CD4-positive, alpha-beta T cell (primary cell): ENCODE results near the gene KMT2C. TPM values are rescaled to one million over a fixed set of nuclear protein-coding genes. Genes with fewer than 3 reads are reported as not detected.

Experiments used
- ATAC-seq: fragments of 200-7000 bp; cut with Tn5 transposase; one replicate; pipeline ENCODE4 v1.10.0; 2022; ENCODE audit warnings: mild to moderate bottlenecking; ENCODE audit not compliant: poor library complexity
- CTCF ChIA-PET: fragments of 350-600 bp; sonication (Branson Sonifier 250); formaldehyde crosslinking; loops from one replicate; lab custom pipeline; 2021; ENCODE audit warnings: antibody characterized with exemption, inconsistent platforms; lab: Charles Lee
- POLR2A ChIA-PET: fragments of 350-600 bp; sonication (Branson Sonifier 250); formaldehyde crosslinking; loops from one replicate; lab custom pipeline; 2021; ENCODE audit warnings: antibody characterized with exemption, inconsistent platforms; lab: Charles Lee
- DNase-seq, 14 experiments: peaks; one replicate each; pipeline ENCODE4 v3.0.0-alpha.2; 2013 to 2020; ENCODE audit warnings: mixed read lengths in 2 of 14
- H3K27ac ChIP-seq, 2 donors: one replicate each; pipeline versions ENCODE4 v1.5.1 to v1.7.0; 2013; ENCODE audit warnings: low read length in 2 of 2, low read depth in 1 of 2, mild to moderate bottlenecking in 1 of 2
- H3K27me3 ChIP-seq, 2 experiments: 1 replicate in 1 of 2; 2 replicates in 1 of 2; pipeline versions ENCODE4 v1.6.1 to v1.7.0; 2013; ENCODE audit warnings: low read length in 2 of 2, control low read depth in 1 of 2, mild to moderate bottlenecking in 1 of 2, moderate library complexity in 1 of 2; ENCODE audit not compliant: insufficient read depth in 2 of 2, control insufficient read depth in 1 of 2
- H3K36me3 ChIP-seq: one replicate; pipeline ENCODE4 v1.6.1; 2013; ENCODE audit warnings: low read length, control low read depth; ENCODE audit not compliant: insufficient read depth
- H3K4me1 ChIP-seq: one replicate; pipeline ENCODE4 v1.6.1; 2013; ENCODE audit warnings: low read length, control low read depth; ENCODE audit not compliant: insufficient read depth
- H3K4me3 ChIP-seq: one replicate; pipeline ENCODE4 v1.5.1; 2013; ENCODE audit warnings: mild to moderate bottlenecking, low read length, moderate library complexity
- H3K9me3 ChIP-seq, 2 experiments: 1 replicate in 1 of 2; 2 replicates in 1 of 2; pipeline versions ENCODE4 v1.6.1 to v1.7.0; 2013; ENCODE audit warnings: low read length in 2 of 2, mild to moderate bottlenecking in 2 of 2, control low read depth in 1 of 2, moderate library complexity in 1 of 2; ENCODE audit not compliant: control insufficient read depth in 1 of 2, insufficient read depth in 1 of 2
- H3K27ac Mint-ChIP-seq: one replicate; pipeline ENCODE4 v1.8.0; 2020; ENCODE audit warnings: mixed read lengths
- H3K27me3 Mint-ChIP-seq: one replicate; pipeline ENCODE4 v1.8.0; 2021; ENCODE audit warnings: mixed read lengths
- H3K36me3 Mint-ChIP-seq: one replicate; pipeline ENCODE4 v1.8.0; 2021; ENCODE audit warnings: low read depth, mixed read lengths
- H3K4me1 Mint-ChIP-seq: one replicate; pipeline ENCODE4 v1.8.0; 2021; ENCODE audit warnings: low read depth, mixed read lengths
- H3K4me3 Mint-ChIP-seq: one replicate; pipeline ENCODE4 v1.8.0; 2020; ENCODE audit warnings: mild to moderate bottlenecking, mixed read lengths
- H3K9me3 Mint-ChIP-seq: one replicate; pipeline ENCODE4 v1.8.0; 2020; ENCODE audit warnings: mixed read lengths
- CTCF ChIP-seq: fragments of 200-600 bp; IDR thresholded peaks from one replicate; pipeline ENCODE4 v1.8.0; 2022; ENCODE audit warnings: antibody characterized with exemption, mild to moderate bottlenecking
- intact Hi-C, 2 experiments: fragments of 100-400 bp; cut with DNase I in 1 of 2; cut with micrococcal nuclease in 1 of 2; formaldehyde crosslinking; loops; one replicate each; pipeline versions ENCODE4 v1.15.1 to v1.9.0; 2023 to 2025; cut with DNase I, micrococcal nuclease
- total RNA-seq, 174 experiments: library from RNA in 2 of 174; stranded (reverse) in 2 of 174; gene quantifications; one replicate each; pipeline ENCODE4 v1.2.3 and lab custom pipeline; 2021 to 2026

Gene KMT2C
- total RNA-seq, 2 experiments from 2014 or later = 113 to 118 TPM

DNA sequence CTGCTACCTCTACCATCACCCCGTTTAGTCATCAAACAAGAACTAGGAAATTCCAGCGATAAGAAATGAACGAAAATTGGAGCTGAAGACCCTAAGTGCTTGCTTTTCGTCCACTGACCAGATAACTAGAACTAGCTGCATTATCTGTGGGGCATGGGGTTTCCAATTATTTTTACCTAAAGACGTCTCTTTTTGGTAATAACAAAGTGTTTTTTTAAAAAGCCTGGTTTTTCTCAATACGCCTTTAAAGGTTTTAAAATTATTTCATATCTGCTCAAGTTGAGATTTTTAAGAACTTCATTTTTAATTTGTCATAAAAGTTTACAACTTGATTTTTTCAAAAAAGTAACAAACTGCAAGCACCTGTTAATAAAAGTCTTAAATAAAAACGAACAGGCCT, 306.1 kb downstream of the KMT2C start:
- no peak for DNase-seq
- Mint-ChIP-seq H3K27ac (no peak overlapping the region), H3K36me3 (peaks cover 77% of the 10 kb centered on the region), H3K4me1 (no peaks in the 10 kb centered on the region), H3K4me3 (no peak overlapping the region), H3K27me3 (no peaks in the 10 kb centered on the region), H3K9me3 (peaks cover 6% of the 10 kb centered on the region)
- intact Hi-C loops = no loop called here
- Histone ChIP-seq H3K4me1 (no peaks in the 10 kb centered on the region), H3K9me3 (peaks cover 6 to 13% of the 10 kb centered on the region in 2 experiments), H3K27ac (no peak overlapping the region), H3K27me3 (no peaks in the 10 kb centered on the region), H3K4me3 (no peak overlapping the region), H3K36me3 (peaks cover 35% of the 10 kb centered on the region)
- POLR2A ChIA-PET = interaction anchor here (0.8 kb wide), 1 partner anchor 13 kb away, joined by 3 read pairs; no protein-coding TSS in a partner anchor
- no peak for ATAC-seq
- no peak for TF ChIP-seq CTCF
- CTCF ChIA-PET = no interaction called here

GRCh38 chr7:152128741-152129461, 306.9 kb downstream of the KMT2C start:
- intact Hi-C loops = no loop called here
- Mint-ChIP-seq H3K4me3 (no peak overlapping the region), H3K27ac (no peak overlapping the region), H3K4me1 (no peaks in the 10 kb centered on the region), H3K27me3 (no peaks in the 10 kb centered on the region), H3K9me3 (peaks cover 11% of the 10 kb centered on the region), H3K36me3 (peaks cover 79% of the 10 kb centered on the region)
- H3K4me3 ChIP-seq = no peak overlapping the region
- H3K4me1 ChIP-seq = no peaks in the 10 kb centered on the region
- H3K27ac ChIP-seq = no peak overlapping the region
- no peak for DNase-seq
- H3K36me3 ChIP-seq = peaks cover 40% of the 10 kb centered on the region
- H3K27me3 ChIP-seq = no peaks in the 10 kb centered on the region
- ChIA-PET CTCF (no interaction called here), POLR2A (interaction anchor here (0.8 kb wide), 1 partner anchor 14 kb away, joined by 3 read pairs; no protein-coding TSS in a partner anchor)
- ATAC-seq = no peak
- peaks cover 12 to 17% of the 10 kb centered on the region in 2 experiments for H3K9me3 ChIP-seq
- no peak for TF ChIP-seq CTCF

- TF ChIP-seq CTCF = no peak
- H3K36me3 Mint-ChIP-seq = peaks cover 81% of the 10 kb centered on the region
- peaks cover 43% of the 10 kb centered on the region for H3K36me3 ChIP-seq
- no peaks in the 10 kb centered on the region for H3K27me3 ChIP-seq
- POLR2A ChIA-PET = no interaction called here
- H3K4me3 ChIP-seq = no peak overlapping the region
- CTCF ChIA-PET = no interaction called here
- peaks cover 3% of the 10 kb centered on the region for H3K4me1 Mint-ChIP-seq
- H3K9me3 ChIP-seq = peaks cover 12 to 17% of the 10 kb centered on the region in 2 experiments
- no peak overlapping the region for H3K4me3 Mint-ChIP-seq
- H3K27me3 Mint-ChIP-seq = no peaks in the 10 kb centered on the region
- no peak overlapping the region for H3K27ac Mint-ChIP-seq
- intact Hi-C loops = no loop called here
- peaks cover 11% of the 10 kb centered on the region for H3K9me3 Mint-ChIP-seq
- H3K27ac ChIP-seq = no peak overlapping the region
- H3K4me1 ChIP-seq = no peaks in the 10 kb centered on the region
- ATAC-seq (no peak), DNase-seq (no peak)
Observed at GRCh38 chr7:152128252-152128651, 307.6 kb downstream of the KMT2C start.
